LNCaP clone FGC (cell line): Measurements from ENCODE around the gene KIF4A.
"Not testable (repeated sequence)": the region's sequence is repeated elsewhere in the genome, so short reads cannot be mapped to it uniquely, and the experiment has no call there.

ENCODE experiments used
- DNase-seq: peaks from one replicate; pipeline ENCODE4 v3.0.0-alpha.2; 2011; ENCODE audit warnings: low read depth
- H3K4me3 ChIP-seq: 2 replicates; pipeline ENCODE4 v1.5.1; 2011; ENCODE audit warnings: mild to moderate bottlenecking, low read depth, low read length, control low read depth
- CTCF ChIP-seq: IDR thresholded peaks from 2 replicates; pipeline ENCODE4 v1.5.1; 2012; ENCODE audit warnings: mild to moderate bottlenecking; ENCODE audit not compliant: control insufficient read depth, insufficient read depth; ENCODE audit errors: extremely low read depth

The KIF4A gene

GRCh38 chrX:70289793-70290770 is at the start of gene KIF4A, which contains the start of gene PDZD11:
Gene KIF4A, plus strand, starts transcription at chrX:70290104. Its CDS starts 355 bp downstream, at chrX:70290459.
Gene PDZD11, minus strand, starts transcription at chrX:70289927. Its CDS starts 586 bp downstream, at chrX:70289341.
- H3K4me3 ChIP-seq, result peak within 1 kb of the TSS; percentile 79
- no peak for TF ChIP-seq CTCF
- peak; percentile 58 for DNase-seq

- TF ChIP-seq CTCF, result no peak
- no peak for DNase-seq
- H3K4me3 ChIP-seq, result no peak overlapping the region
Measured at GRCh38 chrX:70240751-70241150, 49.2 kb upstream of the KIF4A start.

GRCh38 chrX:70241501-70241900 is 48.4 kb upstream of the KIF4A start:
- TF ChIP-seq CTCF, result no peak
- no peak overlapping the region for H3K4me3 ChIP-seq
- no peak for DNase-seq

GRCh38 chrX:70243601-70244000 is 46.3 kb upstream of the KIF4A start:
- not testable (repeated sequence) for DNase-seq, H3K4me3 ChIP-seq

- DNase-seq, result no peak
- TF ChIP-seq CTCF, result no peak
- no peak overlapping the region for H3K4me3 ChIP-seq
Measured at GRCh38 chrX:70244881-70245280, 45.0 kb upstream of the KIF4A start.

- DNase-seq, result peak; percentile 35
- no peak overlapping the region for H3K4me3 ChIP-seq
- no peak for TF ChIP-seq CTCF
Measured at GRCh38 chrX:70247252-70247651, 42.7 kb upstream of the KIF4A start.

GRCh38 chrX:70252491-70252890 is 37.4 kb upstream of the KIF4A start:
- no peak overlapping the region for H3K4me3 ChIP-seq
- DNase-seq, result no peak
- no peak for TF ChIP-seq CTCF
